Epithelial cell of proximal tubule (primary cell): Measurements from ENCODE around the gene MRPL27. TPM values are rescaled to one million over a fixed set of nuclear protein-coding genes. Genes with fewer than 3 reads are reported as not detected.

ENCODE experiments used
- DNase-seq: peaks from one replicate; pipeline ENCODE4 v3.0.0-alpha.2; 2011; ENCODE audit warnings: low read depth
- H3K4me3 ChIP-seq: 2 replicates; pipeline ENCODE4 v1.5.1; 2011; ENCODE audit warnings: low read depth, mild to moderate bottlenecking, low read length
- total RNA-seq: library from RNA; depleted of rRNA; stranded (reverse); fragments of >200 nt; gene quantifications from 2 replicates; pipeline ENCODE4 v1.2.3, GENCODE V29; 2015
- TF ChIP-seq, protein P1 (sequence below): conservative IDR thresholded peaks from 2 replicates; pipeline ENCODE4 v1.5.1; 2012; ENCODE audit warnings: low read depth, mild to moderate bottlenecking, low read length

Gene MRPL27
- total RNA-seq, 1 donor from 2014 or later: 100 TPM

DNA sequence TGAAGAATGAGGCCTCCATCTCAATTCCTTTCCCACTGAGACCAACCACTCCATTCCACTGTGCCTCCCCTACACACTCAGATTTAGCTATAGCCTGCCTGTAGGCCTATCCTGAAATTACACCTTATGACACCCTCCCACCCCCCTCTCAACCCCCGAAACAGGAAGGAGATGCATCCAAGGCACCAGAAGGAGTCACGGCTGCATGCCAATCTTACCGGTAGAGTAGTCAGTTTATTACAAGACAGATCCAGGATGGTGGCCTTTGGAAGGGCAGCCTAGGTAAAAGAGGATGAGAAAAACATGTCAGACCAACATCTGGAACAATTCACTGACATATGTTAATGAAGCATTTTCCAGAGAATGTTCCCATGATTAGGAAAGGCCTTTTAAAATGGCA, 21.7 kb upstream of the MRPL27 start:
- TF ChIP-seq, protein P1, sequence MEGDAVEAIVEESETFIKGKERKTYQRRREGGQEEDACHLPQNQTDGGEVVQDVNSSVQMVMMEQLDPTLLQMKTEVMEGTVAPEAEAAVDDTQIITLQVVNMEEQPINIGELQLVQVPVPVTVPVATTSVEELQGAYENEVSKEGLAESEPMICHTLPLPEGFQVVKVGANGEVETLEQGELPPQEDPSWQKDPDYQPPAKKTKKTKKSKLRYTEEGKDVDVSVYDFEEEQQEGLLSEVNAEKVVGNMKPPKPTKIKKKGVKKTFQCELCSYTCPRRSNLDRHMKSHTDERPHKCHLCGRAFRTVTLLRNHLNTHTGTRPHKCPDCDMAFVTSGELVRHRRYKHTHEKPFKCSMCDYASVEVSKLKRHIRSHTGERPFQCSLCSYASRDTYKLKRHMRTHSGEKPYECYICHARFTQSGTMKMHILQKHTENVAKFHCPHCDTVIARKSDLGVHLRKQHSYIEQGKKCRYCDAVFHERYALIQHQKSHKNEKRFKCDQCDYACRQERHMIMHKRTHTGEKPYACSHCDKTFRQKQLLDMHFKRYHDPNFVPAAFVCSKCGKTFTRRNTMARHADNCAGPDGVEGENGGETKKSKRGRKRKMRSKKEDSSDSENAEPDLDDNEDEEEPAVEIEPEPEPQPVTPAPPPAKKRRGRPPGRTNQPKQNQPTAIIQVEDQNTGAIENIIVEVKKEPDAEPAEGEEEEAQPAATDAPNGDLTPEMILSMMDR: no peak
- no peak for DNase-seq
- no peak overlapping the region for H3K4me3 ChIP-seq

DNA sequence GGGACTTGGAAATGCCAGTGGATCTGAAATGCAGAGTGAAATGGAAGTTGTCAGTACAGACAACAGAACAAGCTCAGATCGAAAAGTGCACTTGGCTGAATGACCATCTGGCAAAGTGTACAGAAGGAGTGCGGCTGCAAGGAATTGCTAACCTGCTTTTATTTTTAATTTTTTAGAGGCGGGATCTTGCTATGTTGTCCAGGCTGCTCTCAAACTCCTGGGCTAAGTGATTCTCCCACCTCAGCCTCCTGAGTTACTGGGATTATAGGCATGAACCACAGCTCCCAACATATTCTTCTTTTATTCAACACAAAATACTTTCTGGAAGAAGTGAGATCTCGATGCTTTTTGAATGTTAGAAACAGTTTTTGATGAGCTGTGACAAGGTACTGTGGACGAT, 20.7 kb upstream of the MRPL27 start:
- TF ChIP-seq, protein P1: no peak
- no peak for DNase-seq
- H3K4me3 ChIP-seq: no peak overlapping the region

DNA sequence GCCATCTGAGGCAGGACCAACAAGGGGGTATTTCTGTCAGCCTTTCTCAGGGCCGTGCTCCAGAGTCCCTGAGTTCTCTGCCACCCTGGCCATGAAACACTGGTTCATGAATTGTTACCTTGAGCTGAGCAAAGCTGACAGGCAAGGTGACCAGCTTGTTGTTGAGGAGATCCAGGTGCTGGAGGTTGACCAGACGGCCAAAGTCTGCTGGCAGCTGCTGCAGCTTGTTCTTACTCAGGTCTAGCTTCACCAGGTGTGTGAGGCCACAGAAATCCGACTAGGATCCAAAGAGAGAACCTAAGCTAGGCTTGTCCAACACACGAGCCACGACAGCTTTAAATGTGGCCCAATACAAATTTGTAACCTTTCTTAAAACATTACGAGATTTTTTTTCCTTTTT, 19.6 kb upstream of the MRPL27 start:
- TF ChIP-seq, protein P1: no peak
- no peak overlapping the region for H3K4me3 ChIP-seq
- DNase-seq: no peak

DNA sequence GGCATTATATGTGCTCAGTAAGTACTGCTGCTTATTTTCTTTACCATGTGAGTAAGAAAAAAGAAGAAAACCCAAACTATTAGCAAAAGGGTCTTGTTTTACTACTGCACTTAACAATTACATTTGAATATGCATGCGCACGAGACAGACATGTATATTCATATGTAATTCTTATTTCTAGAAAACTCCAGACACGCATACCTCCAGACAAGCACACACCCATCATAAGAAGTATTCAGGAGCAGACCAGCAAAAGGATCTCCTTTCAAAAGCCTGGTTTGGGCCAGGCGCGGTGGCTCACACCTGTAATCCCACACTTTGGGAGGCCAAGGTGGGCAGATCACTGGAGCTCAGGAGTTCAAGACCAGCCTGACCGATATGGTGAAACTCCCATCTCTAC, 16.6 kb upstream of the MRPL27 start:
- TF ChIP-seq, protein P1: no peak
- H3K4me3 ChIP-seq: no peak overlapping the region
- DNase-seq: no peak

DNA sequence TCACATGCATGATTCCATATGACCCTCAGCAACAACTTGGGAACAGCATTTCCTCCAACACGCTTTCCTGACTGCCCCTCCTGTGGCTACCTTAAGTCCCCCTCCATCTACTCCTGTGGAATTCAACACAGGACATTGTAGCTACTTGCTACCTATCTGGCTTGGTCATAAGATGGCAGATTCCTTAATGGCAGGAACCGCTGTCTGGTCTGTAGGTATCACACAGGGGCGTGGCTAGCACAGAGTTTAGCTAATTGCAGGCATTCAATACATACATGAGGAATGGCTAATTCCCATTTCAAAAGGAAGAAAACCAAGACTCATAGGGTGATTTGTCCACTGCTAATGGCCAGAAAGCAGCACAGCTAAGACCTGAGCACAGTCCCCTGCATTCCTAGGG, 15.7 kb upstream of the MRPL27 start:
- TF ChIP-seq, protein P1: no peak
- H3K4me3 ChIP-seq: no peak overlapping the region
- DNase-seq: no peak

DNA sequence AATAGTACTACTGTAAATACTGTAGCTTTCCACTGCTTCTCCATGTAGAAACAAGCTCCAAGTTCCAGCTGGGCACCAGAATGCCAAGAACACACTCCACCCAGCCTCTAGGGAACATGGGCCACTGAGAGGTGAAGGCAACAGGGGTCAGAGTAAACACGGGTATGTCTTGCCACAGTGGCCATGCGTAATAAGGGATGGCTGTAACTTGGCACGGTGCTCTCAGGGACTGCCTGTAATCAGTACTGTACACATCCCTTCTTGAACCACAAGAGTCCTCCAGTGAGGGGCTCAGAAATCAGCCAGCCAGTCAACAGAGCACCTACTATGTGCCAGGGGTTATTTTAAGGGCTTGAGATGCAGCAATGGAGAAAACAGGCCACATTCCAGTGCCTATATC, 13.5 kb upstream of the MRPL27 start:
- TF ChIP-seq, protein P1: no peak
- H3K4me3 ChIP-seq: no peak overlapping the region
- no peak for DNase-seq

DNA sequence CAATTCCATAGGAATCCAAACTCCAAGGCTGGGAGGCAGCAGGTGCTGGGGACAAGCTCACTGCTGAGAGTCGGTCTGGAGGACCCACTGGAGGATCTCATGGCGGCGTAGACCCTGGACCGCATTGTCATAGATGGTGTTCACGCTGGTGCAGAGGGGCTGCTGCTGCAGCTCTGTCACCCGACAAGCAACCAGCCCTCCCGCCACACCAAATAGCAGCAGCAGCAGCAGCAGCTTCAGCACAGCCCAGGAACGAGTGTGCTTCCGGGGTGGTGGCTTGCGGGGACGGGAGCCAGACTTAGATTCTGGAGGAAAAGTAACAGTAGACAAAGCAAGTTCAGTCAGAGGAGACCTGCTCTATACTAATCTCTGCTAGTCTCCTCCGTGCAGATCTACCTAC, 9.9 kb upstream of the MRPL27 start:
- no peak overlapping the region for H3K4me3 ChIP-seq
- TF ChIP-seq, protein P1: no peak
- no peak for DNase-seq
